OCI-LY1 (cell line): ENCODE data around the gene WNT9A.

ENCODE experiments used
- EZH2 ChIP-seq: fragments of 200-600 bp; sonication (generic), shearing (Covaris generic); IDR thresholded peaks from 2 replicates; pipeline ENCODE4 v1.8.0; 2017; ENCODE audit warnings: borderline replicate concordance, mixed run types, mild to moderate bottlenecking, antibody characterized with exemption, low read length, moderate library complexity, mixed read lengths
- TF ChIP-seq, protein P1 (sequence below): fragments of 200-600 bp; sonication (generic), shearing (Covaris generic); IDR thresholded peaks from 2 replicates; pipeline ENCODE4 v1.5.1; 2017; ENCODE audit warnings: mild to moderate bottlenecking, antibody characterized with exemption, low read length, moderate library complexity, mixed read lengths

DNA sequence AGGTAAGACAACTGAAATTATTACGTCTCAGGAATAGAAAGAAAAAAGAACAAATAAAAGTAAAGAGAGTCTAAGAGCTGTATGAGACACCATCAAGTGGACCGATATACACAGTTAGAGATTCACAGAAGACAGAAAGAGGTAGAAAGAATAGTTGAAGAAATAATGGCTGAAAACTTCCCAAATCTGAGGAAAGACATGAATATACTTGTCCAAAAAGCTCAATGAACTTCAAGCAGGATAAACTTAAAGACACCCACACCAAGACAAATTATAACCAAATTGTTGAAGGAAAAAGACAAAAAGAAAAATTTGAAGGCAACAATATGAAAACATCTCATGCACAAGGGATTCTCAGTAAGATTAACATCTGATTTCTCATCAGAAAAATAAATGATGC is 39.4 kb upstream of the WNT9A start:
- TF ChIP-seq, protein P1, sequence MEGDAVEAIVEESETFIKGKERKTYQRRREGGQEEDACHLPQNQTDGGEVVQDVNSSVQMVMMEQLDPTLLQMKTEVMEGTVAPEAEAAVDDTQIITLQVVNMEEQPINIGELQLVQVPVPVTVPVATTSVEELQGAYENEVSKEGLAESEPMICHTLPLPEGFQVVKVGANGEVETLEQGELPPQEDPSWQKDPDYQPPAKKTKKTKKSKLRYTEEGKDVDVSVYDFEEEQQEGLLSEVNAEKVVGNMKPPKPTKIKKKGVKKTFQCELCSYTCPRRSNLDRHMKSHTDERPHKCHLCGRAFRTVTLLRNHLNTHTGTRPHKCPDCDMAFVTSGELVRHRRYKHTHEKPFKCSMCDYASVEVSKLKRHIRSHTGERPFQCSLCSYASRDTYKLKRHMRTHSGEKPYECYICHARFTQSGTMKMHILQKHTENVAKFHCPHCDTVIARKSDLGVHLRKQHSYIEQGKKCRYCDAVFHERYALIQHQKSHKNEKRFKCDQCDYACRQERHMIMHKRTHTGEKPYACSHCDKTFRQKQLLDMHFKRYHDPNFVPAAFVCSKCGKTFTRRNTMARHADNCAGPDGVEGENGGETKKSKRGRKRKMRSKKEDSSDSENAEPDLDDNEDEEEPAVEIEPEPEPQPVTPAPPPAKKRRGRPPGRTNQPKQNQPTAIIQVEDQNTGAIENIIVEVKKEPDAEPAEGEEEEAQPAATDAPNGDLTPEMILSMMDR, result no peak
- no peak for TF ChIP-seq EZH2
